Astrocyte of the cerebellum (primary cell): ENCODE measurements around the gene FCAR.
"Not testable (repeated sequence)": the region's sequence is repeated elsewhere in the genome, so short reads cannot be mapped to it uniquely, and the experiment has no call there.

ENCODE experiments used
- DNase-seq: peaks from one replicate; pipeline ENCODE4 v3.0.0-alpha.2; 2011; ENCODE audit warnings: low read depth
- H3K4me3 ChIP-seq: 2 replicates; pipeline ENCODE4 v1.5.1; 2011; ENCODE audit warnings: mild to moderate bottlenecking, low read depth, low read length, moderate library complexity
- in situ Hi-C: cut with HindIII; loops from 2 replicates; pipeline ENCODE4 v1.10.0; 2017; ENCODE audit warnings: low sequenced_read_pairs
- TF ChIP-seq, protein P1 (sequence below): IDR thresholded peaks from 2 replicates; pipeline ENCODE4 v1.5.1; 2012; ENCODE audit warnings: low read length, low read depth, moderate library complexity, mild to moderate bottlenecking; ENCODE audit errors: missing control alignments

Gene FCAR

DNA sequence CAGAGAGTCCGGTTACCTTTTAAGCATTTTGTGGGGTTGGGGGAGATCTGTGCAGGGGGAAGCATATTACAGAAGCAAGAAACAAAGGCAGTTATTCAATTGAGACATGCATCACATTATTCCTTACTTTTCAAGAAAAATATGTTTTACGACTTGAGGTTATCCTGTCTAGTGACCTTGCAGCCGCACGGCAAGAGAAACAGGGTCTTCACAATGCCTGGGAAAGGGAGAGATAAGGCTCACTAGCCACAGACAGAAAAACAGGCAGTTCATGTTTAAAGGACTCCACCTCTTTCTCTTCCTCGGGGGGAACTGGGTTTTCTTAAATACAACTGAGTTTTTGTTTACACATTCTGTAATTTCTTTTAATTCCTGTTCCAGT, 31.4 kb downstream of the FCAR start:
- no peak for DNase-seq
- TF ChIP-seq, protein P1, sequence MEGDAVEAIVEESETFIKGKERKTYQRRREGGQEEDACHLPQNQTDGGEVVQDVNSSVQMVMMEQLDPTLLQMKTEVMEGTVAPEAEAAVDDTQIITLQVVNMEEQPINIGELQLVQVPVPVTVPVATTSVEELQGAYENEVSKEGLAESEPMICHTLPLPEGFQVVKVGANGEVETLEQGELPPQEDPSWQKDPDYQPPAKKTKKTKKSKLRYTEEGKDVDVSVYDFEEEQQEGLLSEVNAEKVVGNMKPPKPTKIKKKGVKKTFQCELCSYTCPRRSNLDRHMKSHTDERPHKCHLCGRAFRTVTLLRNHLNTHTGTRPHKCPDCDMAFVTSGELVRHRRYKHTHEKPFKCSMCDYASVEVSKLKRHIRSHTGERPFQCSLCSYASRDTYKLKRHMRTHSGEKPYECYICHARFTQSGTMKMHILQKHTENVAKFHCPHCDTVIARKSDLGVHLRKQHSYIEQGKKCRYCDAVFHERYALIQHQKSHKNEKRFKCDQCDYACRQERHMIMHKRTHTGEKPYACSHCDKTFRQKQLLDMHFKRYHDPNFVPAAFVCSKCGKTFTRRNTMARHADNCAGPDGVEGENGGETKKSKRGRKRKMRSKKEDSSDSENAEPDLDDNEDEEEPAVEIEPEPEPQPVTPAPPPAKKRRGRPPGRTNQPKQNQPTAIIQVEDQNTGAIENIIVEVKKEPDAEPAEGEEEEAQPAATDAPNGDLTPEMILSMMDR: no peak
- in situ Hi-C loops: no loop called here
- no peak overlapping the region for H3K4me3 ChIP-seq

DNA sequence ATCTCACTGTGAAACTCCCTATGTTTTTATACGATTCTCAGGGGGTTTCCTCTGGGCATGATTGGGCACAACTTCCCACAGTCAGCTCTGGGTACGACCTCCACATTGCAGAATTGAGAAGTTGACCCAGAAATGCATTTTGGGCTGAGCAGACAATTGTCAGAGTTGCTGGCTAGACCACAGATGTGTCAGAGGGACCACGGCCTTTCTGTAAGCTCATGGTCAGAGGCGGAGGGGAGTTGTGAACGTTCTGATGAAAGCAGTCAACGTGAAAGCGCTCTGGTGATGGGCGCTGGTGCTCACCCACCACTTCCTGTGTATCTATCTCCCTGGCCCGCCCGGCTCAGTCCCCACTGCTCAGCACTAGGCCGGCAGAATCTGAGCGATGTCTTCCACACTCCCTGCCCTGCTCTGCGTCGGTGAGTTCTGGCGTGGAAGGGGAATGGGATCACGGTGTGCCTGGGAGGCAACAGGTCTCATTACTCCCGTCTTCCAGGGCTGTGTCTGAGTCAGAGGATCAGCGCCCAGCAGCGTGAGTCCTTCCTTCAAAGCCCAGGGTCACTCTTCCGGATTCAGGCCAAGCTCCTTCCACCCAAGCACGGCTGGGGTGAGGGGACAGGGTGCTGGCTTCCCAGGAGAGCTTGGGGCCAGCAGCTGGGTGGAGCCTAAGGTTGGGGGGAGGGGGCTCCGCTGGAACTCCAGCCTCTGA, 31.9 kb downstream of the FCAR start, which contains the start of gene NCR1:
Gene NCR1 (plus strand): TSS at position 346 of the 709 bp plus-strand sequence. CDS start 40 bp downstream, at position 386.
- H3K4me3 ChIP-seq: no peak within 1 kb of the TSS
- in situ Hi-C loops: no loop called here
- TF ChIP-seq, protein P1: no peak
- DNase-seq: no peak

DNA sequence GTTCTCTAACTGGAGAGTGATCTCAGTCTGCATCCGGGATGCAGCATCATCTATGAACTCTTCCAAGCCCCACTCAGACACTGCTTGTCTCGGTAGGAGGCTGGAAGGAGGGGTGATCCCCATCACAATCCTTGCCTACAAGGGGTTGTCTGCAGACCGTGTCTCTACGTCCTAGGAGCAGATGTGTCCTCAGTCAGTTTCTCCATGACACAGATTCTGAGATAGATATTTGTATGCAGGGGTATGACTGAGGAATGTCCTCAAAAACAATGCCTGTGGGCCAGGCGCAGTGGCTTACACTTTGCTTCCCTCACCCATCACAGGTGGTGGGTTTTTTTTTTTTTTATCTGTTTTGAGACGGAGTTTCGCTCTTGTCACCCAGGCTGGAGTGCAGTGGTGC, 32.8 kb downstream of the FCAR start:
- in situ Hi-C loops: no loop called here
- no peak for DNase-seq
- TF ChIP-seq, protein P1: no peak
- H3K4me3 ChIP-seq: no peak overlapping the region

DNA sequence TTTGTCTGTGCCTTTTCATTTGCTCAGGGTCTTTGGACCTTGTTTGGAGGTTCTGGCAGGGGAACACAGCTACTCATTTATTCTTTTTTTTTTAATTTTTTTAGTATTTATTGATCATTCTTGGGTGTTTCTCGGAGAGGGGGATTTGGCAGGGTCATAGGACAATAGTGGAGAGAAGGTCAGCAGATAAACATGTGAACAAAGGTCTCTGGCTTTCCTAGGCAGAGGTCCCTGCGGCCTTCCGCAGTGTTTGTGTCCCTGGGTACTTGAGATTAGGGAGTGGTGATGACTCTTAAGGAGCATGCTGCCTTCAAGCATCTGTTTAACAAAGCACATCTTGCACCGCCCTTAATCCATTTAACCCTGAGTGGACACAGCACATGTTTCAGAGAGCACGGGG, 33.9 kb downstream of the FCAR start:
- in situ Hi-C loops: not testable (repeated sequence)

DNA sequence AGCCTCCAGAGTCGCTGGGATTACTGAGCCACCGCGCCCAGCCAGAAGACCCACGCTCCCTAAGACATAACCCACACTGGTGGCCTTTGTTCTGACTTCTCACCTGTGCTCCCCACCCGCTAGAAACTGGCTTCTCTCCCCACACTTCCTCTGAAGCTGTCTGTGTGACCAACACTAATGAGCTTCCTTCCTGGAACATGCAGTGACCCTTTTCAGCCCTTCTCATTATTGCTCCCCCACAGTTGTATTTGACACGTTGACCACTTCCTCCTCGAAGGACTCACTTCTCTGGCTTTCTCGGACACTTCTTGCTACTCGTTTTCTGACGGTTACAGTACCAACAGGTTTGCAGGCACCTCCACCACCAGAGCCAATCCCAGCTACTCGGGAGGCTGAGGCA, 42.8 kb downstream of the FCAR start:
- TF ChIP-seq, protein P1: no peak
- H3K4me3 ChIP-seq: no peak overlapping the region
- in situ Hi-C loops: no loop called here
- DNase-seq: no peak

More for the DNA sequence above, 33.9 kb downstream of the FCAR start:
- H3K4me3 ChIP-seq, DNase-seq: not testable (repeated sequence)

DNA sequence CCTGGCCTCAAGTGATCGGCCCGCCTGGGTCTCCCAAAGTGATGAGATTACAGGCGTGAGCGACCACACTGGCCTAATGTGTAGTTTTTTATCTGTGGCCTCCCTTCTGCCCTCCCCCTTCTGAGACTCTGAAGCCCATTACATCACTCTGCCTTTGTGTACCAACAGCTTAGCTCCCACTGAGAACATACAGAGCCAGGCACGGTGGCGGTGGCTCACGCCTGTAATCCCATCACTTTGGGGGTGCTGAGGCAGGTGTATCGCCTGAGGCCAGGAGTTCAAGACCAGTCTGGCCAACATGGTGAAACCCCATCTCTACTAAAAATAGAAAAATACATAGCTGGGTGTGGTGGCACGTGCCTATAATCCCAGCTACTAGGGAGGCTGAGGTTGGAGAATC, 44.5 kb downstream of the FCAR start:
- no peak overlapping the region for H3K4me3 ChIP-seq
- DNase-seq: no peak
- in situ Hi-C loops: no loop called here
- TF ChIP-seq, protein P1: no peak

DNA sequence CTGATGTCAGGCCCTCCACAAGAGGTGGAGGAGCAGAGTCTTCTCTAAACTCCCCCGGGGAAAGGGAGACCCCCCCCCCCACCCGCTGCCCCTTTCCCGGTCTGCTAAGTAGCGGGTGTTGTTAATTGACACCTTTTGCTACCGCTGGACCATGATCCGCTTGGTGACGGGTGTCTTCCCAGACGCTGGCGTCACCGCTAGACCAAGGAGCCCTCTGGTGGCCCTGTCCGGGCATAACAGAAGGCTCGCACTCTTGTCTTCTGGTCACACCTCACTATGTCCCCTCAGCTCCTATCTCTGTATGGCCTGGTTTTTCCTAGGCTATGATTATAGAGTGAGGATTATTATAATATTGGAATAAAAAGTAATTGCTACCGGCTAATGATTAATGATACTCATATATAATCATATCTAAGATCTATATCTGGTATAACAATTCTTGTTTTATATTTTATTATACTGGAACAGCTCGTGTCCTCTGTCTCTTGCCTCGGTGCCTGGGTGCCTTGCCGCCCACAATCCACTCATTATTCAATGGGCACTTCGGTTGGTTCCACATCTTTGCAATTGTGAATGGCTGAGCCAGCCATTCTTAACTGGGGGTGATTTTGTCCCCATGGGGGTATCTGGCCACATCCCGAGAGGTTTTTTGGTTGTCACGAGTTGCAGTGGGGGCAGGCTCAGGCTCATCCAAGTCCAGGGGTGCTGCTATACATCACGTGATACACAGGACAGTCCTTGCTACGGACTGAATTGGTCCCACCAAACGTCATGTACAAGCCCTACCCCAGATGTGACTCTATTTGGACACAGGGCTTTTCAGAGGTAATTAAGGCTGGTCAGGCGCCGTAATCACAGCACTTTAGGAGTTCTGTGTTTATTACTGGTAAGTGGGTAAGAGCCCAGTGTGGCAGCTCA, 45.9 kb downstream of the FCAR start:
- H3K4me3 ChIP-seq, in situ Hi-C loops, DNase-seq: not testable (repeated sequence)
